H54 (cell line): ENCODE results near the gene ATR.
"Not testable (repeated sequence)": the region's sequence is repeated elsewhere in the genome, so short reads cannot be mapped to it uniquely, and the experiment has no call there.

Source experiments
- DNase-seq: peaks from one replicate; pipeline ENCODE4 v3.0.0; 2011; ENCODE audit warnings: low spot score, mixed read lengths; ENCODE audit not compliant: insufficient read length
- FAIRE-seq: peaks from 3 replicates; lab custom pipeline; 2011; peaks lifted over from hg19 to GRCh38; lab: Jason Lieb, UNC
- POLR2A ChIP-seq: IDR thresholded peaks from 2 replicates; pipeline ENCODE4 v1.6.1; 2011; ENCODE audit warnings: low read depth, mild to moderate bottlenecking, low read length

Gene ATR

DNA sequence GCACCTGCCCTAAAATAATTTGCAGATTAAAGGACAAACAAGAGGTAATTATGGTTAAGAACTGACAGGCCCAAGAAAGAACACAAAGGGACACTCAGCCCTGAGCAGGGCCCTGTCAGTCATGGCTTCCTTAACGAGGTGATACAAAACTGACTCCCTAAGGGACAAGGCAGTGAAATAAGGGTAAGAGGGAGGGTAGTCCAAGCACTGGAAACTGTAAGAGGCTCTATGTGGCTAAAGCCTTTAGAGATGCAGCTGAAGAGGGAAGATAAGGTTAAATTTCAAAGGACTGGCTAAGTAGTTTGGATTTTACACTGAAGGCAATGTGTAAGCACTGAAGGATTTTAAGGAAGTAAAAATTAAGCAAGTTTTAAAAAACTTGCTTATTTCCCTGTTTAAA lies 3.9 kb downstream of the ATR start:
- DNase-seq, result no peak
- no peak for FAIRE-seq
- TF ChIP-seq POLR2A, result no peak

DNA sequence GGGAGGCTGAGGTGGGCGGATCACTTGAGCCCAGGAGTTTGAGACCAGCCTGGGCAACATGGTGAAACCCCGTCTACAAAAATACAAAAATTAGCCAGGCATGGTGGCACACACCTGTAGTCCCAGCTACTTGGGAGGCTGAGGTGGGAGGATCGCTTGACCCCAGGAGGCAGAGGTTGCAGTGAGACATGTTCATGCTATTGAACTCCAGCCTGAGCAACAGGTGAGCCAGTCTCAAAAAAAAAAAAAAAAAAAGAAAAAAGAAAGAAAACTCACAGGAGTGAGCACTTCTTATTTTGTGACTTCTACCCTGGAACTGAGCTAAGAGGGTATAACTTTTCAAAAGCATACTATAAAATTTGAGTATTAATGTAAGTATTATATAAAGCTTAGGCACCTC lies 4.3 kb downstream of the ATR start:
- not testable (repeated sequence) for FAIRE-seq

DNA sequence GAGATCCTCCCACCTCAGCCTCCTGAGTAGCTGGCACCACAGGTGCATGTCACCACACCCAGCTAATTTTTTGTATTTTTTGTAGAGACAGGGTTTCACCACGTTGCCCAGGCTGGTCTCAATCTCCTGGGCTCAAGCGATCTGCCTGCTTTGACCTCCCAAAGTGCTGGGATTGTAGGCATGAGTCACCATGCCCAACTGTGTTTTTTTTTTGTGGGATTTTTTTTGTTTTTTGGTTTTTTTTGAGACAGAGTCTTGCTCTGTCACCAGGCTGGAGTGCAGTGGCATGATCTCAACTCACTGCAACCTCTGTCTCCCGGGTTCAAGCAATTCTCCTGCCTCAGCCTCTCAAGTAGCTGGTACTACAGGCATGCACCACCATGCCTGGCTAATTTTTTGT lies 9.1 kb downstream of the ATR start:
- not testable (repeated sequence) for FAIRE-seq, DNase-seq

More for the DNA sequence above, 4.3 kb downstream of the ATR start:
- DNase-seq, result not testable (repeated sequence)

DNA sequence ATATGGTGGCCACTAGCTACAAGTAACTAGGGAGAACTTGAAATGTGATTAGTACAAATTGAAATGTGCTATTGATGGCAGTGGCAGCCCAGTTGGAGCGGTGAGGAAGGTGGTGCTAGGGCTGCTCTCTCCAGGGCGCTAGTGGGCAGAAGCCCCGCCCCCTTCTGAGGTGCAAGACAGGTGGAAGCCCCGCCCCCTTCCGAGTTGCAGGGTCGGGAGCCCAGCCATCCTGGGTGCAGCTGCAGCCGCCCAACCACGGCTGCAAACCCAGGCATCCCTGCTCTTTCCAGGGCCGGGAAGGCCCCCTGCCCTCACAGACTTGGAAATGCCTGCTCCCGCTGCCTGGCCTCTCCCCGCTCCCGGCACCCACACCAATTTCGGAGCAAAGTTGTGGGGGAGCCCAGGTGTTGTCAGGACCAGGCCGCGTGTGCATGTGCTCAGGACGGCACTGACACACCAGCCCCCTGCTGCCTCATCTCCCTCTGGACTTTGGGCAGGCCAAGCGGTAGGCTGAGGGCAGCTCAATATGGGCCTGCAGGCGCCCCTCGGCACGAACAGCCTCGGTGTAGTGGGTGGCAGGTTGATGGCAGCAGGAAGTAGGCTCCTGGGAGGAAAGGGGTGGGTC lies 10.0 kb downstream of the ATR start:
- no peak for DNase-seq
- no peak for TF ChIP-seq POLR2A
- no peak for FAIRE-seq

DNA sequence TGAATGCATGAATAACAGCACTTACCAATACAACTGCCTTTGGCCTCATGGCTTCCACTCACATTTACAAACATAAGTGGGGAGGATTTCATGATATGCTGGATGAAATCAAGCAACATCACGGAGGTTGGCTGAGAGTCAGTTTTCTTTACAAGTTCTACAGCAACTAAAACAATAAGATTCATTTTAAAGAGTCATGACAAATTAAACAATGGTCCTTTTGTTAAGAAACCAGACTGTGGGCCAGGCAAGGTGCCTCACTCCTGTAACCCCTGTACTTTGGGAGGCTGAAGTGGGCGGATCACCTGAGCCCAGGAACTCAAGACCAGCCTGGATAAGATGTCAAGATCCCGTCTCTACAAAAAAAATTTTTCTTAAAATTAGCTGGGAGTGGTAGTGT lies 12.4 kb downstream of the ATR start:
- no peak for FAIRE-seq

DNA sequence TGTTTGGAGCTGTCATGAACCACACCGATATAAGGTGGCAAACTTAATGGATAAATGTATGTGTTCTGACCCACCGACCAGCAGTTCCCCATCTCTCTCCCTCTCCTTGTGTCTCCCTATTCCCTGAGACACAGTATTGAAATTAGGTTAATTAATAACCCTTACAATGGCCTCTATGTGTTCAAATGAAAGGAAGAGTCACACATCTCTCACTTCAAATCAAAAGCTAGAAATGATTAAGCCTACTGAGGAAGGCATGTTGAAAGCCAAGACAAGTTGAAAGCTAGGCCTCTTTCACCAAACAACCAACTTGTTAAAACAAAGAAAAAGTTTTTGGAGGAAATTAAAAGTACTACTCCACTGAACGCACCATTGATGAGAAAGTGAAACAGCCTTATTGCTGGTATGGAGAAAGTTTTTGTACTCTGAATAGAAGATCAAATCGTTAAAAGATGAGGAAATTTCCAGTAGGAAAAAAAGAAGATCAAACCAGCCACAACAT lies 15.0 kb downstream of the ATR start:
- TF ChIP-seq POLR2A, result no peak
- peak; percentile 65 for FAIRE-seq
- DNase-seq, result no peak

More for the DNA sequence above, 12.4 kb downstream of the ATR start:
- DNase-seq, result no peak
- TF ChIP-seq POLR2A, result no peak

DNA sequence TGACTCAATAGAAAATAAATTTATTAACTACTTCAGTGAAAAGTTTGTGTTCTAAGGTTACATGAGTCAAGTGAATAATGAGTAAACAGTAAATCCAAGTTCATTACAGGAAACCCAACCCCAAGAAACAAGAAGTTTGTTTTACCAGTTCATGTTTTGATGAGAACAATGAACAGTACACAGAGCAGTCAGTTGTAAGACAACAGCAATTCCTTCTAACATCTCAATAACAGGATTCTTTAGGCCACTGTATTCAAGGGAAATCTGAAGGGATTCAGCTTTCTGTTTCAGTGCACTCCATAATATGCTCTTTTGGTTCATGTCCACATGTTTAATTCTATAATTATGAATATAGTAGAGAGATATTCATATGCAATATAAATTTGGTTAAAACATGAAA lies 18.4 kb downstream of the ATR start:
- FAIRE-seq (no peak), DNase-seq (no peak)
- no peak for TF ChIP-seq POLR2A

DNA sequence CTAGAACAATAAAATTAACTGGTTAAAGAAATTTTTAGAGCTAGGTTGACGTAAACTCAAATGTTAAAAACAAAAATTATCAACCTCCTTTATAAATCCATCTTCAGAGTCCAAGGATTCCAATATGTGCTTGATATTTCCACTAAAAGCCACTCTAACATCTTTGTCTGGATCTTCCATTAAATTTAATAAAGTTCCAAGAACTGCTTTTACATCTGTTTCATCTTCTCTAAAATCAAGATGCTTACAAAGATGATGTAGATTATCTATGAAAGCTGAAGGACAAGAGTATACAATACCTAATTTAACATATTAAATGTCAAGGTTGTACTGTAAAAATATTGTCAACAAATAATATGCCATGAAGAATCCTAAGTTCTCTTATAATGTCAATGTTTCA lies 24.8 kb downstream of the ATR start:
- FAIRE-seq (no peak), DNase-seq (no peak)
- no peak for TF ChIP-seq POLR2A

DNA sequence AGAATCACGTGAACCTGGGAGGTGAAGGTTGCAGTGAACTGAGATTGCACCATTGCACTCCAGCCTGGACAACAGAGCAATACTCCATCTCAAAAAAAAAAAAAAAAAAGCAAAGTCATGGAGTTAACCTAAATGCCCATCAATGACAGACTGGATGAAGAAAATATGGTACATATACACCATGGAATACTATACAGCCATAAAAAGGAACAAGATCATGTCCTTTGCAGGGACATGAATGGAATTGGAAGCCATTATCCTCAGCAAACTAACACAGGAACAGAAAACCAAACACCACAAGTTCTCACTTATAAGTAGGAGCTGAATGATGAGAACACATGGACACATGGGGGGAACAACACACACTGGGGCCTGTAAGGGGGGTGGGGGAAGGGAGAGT lies 26.0 kb downstream of the ATR start:
- FAIRE-seq, DNase-seq: not testable (repeated sequence)

DNA sequence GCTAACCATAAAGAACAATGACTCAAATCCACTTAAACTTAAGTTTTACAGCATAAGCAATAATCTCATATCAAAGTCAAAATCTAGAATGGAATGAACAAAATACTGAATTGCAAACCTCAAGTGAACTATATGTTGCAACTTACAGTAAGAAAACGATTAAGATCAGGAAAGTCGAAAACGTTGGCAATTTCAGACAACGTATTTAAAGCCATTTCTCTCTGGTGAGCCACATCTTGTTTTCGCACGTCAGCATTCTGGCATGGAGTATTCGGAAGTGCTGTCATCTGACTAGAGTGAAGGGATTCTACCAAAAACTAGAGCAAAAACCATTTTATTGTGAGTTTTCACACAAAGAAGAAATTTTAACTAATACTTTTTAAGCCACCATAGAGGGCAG lies 28.5 kb downstream of the ATR start:
- FAIRE-seq (no peak), DNase-seq (no peak)
- no peak for TF ChIP-seq POLR2A

DNA sequence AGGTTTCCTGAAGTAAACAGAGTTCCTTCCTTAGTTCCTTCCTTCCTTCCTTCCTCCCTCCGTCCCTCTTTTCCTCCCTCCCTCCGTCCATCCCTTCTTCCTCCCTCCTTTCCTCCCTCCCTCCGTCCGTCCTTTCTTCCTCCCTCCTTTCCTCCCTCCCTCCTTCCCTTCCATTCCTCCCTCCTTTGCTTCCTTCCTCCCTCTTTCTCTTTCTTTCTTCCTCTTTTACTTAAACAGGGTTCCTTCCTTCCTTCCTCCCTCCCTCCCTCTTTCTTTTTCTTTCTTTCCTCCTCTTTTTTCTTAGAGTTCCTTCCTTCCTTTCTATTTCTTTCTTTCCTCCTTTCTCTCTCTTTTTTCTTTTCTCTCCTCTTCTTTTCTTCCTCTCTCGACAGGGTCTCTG lies 35.2 kb downstream of the ATR start:
- no peak for TF ChIP-seq POLR2A
- DNase-seq (no peak), FAIRE-seq (peak; percentile 30)

DNA sequence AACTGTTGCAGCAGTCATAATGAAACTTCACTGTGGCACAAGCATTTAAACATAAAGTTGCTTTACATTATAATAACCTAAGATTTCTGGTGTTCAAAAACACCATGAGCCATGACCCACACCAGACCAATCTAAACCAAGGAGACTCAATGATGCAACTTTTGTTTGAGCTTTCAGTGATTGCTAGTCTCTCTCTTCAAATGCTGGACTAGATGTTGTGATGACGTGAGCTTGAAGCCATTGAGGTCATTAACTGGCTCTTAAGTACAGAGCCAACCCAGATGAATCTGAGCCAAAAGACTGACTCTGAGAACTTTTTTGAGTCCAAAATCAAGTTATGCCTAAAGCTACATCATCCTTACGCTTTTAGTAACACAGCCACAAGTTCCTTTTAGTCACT lies 36.5 kb downstream of the ATR start:
- no peak for DNase-seq
- TF ChIP-seq POLR2A, result no peak
- FAIRE-seq, result peak; percentile 82

DNA sequence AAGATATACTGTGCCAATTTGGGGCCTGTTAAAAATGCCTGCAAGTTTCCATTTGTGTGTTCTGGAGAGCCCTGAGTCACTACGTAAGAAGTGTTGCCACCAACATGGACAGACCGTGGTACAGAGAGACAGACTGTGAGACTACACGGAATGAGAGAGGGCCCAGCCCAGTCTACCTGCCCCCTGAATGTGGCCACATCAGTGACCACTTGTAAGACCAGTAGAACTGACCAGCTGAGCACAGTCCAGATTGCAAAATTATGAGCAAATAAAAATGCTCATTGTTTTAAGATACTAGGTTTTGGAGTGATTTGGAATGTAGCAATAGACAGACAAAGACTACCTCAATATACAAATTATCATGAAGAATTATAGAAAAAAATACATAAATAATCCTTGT lies 42.0 kb downstream of the ATR start:
- DNase-seq, result no peak
- TF ChIP-seq POLR2A, result no peak
- FAIRE-seq, result no peak

DNA sequence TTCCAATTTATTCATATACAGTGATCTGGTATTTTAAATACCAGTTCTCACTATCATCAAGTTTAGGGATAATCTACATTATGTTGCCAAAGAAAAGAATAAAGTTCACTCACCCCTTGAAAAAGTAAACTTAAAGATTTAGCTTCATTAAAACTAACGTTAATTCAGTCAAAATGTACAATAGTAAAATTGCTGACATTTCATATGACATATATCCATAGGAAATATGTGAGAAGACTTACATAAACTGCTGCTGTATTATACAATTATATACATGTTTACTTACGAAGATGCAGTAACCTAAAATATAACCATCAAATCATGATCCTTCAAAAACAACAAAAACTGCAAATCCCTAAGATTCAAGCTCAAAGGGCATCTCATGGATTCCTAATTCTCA lies 44.0 kb downstream of the ATR start:
- FAIRE-seq (peak; percentile 45), DNase-seq (no peak)
- TF ChIP-seq POLR2A, result no peak

DNA sequence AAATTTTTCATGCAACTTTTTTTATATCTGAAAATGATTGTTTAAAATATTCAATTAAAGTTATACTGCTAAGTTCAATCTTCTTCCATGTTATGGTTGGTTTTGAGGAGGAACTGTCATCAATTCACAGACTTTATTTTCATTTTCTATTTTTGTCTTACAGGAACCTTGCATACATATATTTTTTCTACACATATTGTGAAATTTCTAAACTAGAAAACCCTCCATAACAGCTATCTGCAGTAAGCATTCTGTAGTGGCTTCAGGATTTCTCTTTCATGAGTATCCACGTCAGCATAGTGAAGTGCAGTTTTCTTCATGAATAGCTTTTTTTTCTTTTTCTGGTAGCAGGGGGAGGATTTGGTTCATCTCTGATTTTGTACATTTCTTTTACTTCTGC lies 48.2 kb downstream of the ATR start:
- FAIRE-seq (no peak), DNase-seq (no peak)
- TF ChIP-seq POLR2A, result no peak
